ENCODE data around the gene SAV1.

The SAV1 gene

GRCh38 chr14:50605766-50606165 is 62.3 kb downstream of the SAV1 start:
- no peak for DNase-seq

GRCh38 chr14:50603565-50603964 is 64.5 kb downstream of the SAV1 start:
- no peak for DNase-seq

GRCh38 chr14:50602035-50602434 is 66.1 kb downstream of the SAV1 start:
- DNase-seq = no peak

GRCh38 chr14:50601394-50601793 is 66.7 kb downstream of the SAV1 start:
- DNase-seq = no peak

GRCh38 chr14:50600849-50601248 is 67.3 kb downstream of the SAV1 start:
- no peak for DNase-seq

GRCh38 chr14:50599700-50600444 is 68.2 kb downstream of the SAV1 start:
- no peak for DNase-seq

GRCh38 chr14:50598765-50599164 is 69.3 kb downstream of the SAV1 start:
- DNase-seq = no peak

GRCh38 chr14:50594577-50595316 is 73.4 kb downstream of the SAV1 start:
- no peak for DNase-seq

- DNase-seq = no peak
Observed at GRCh38 chr14:50590464-50590863, 77.6 kb downstream of the SAV1 start.
